ENCODE results near the gene GAGE10. TPM values are rescaled to one million over a fixed set of nuclear protein-coding genes. Genes with fewer than 3 reads are reported as not detected.
A peak's percentile ranks its signal among the peaks of the same experiment; 100 is the strongest.

Gene GAGE10
- total and polyA plus RNA-seq, 2 donors (not counting 1 experiment from before 2014, with no cell fraction given) = not detected

DNA sequence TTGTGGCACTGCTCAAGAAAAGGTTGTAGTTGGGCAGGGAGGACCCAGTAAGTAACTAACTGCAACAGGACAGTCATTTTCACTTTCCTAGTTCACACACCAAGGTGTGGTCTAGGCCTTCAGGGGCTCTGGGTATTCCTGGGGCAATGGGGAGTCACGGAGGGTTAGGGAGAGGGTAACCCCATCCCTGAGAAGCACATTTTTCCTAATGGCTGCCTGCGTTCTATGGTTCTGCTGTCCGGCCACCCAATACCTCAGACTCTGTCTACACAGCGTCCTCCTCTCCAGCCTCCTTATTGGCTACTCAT, 34.8 kb upstream of the GAGE10 start:
- H3K4me1 ChIP-seq (ENCODE audit: control insufficient read depth in 2 of 2, insufficient read depth in 2 of 2, low read length in 2 of 2) = peaks cover 23 to 33% of the 10 kb centered on the region in 2 donors
- H3K4me1 Mint-ChIP-seq = peaks cover 35% of the 10 kb centered on the region
- 0% methylated on average over 3 of the region's 4 CpGs for WGBS (ENCODE audit: insufficient coverage)
- H3K4me2 ChIP-seq (replicated peaks; ENCODE audit: low read depth, low read length, poor library complexity, severe bottlenecking) = peak overlapping the region; percentile 71
- H3K27me3 Mint-ChIP-seq = no peaks in the 10 kb centered on the region
- no peaks in the 10 kb centered on the region for H3K9me3 ChIP-seq (ENCODE audit: control extremely low read depth in 1 of 3, control insufficient read depth in 2 of 3, insufficient read depth in 1 of 3, low read length in 2 of 3)
- H3K79me2 ChIP-seq (ENCODE audit: control insufficient read depth, insufficient read depth, low read length) = peaks cover 25% of the 10 kb centered on the region
- no peaks in the 10 kb centered on the region for H3K9me3 Mint-ChIP-seq (ENCODE audit: insufficient read depth)
- peak overlapping the region; percentile 16 to 77 (median 62) for H3K4me3 ChIP-seq (ENCODE audit: control extremely low read depth in 1 of 5, extremely low read depth in 1 of 5, insufficient read depth in 1 of 5, low read depth in 2 of 5, low read length in 4 of 5)
- H3K36me3 ChIP-seq (replicated peaks in 1 of 2; ENCODE audit: control extremely low read depth in 1 of 2, control insufficient read depth in 1 of 2, extremely low read depth in 1 of 2, insufficient read depth in 2 of 2, low read length in 1 of 2) = no peaks in the 10 kb centered on the region
- H3K4me3 Mint-ChIP-seq = peak overlapping the region; percentile 95
- ChIA-PET POLR2A (interaction anchor here (0.7 to 1.9 kb wide), 5 partner anchors 38 to 310 kb away, joined by 3 to 7 read pairs (median 3); partner anchors contain the start of gene WDR45), CTCF (interaction anchor here (0.9 to 1.0 kb wide), 3 partner anchors 76 to 113 kb away, joined by 4 to 6 read pairs (median 5); no protein-coding TSS in a partner anchor)
- no peaks in the 10 kb centered on the region for H3K27me3 ChIP-seq (replicated peaks in 1 of 4; ENCODE audit: control extremely low read depth in 1 of 4, control insufficient read depth in 3 of 4, insufficient read depth in 4 of 4, low read length in 3 of 4)
- H4K20me1 ChIP-seq (ENCODE audit: control insufficient read depth, insufficient read depth, low read length, poor library complexity, severe bottlenecking) = no peaks in the 10 kb centered on the region
- TF ChIP-seq EZH2 (IDR thresholded peaks at IDR 0.05; ENCODE audit: borderline replicate concordance, insufficient read depth, low read depth, low read length, poor library complexity, severe bottlenecking) (no peak), CTCF (IDR thresholded peaks at IDR 0.05) (no peak)
- H3K27ac Mint-ChIP-seq = peak overlapping the region; percentile 98
- peak overlapping the region; percentile 88 for H2AFZ ChIP-seq (ENCODE audit: insufficient read depth, low read depth, low read length, poor library complexity, severe bottlenecking)
- DNase-seq (no peak), ATAC-seq (ENCODE audit: low read depth) (no peak)
- intact Hi-C loops (cut with micrococcal nuclease) = loop anchor here (1.0 to 5.0 kb wide), 7 partner anchors 33 to 1611 kb away; partner anchors contain the start of genes CCDC22, GPKOW, SYP and UXT
- H3K9ac ChIP-seq (ENCODE audit: low read length) = peak overlapping the region; percentile 84
- peak overlapping the region; percentile 91 to 98 for H3K27ac ChIP-seq (ENCODE audit: low read length in 2 of 2)

DNA sequence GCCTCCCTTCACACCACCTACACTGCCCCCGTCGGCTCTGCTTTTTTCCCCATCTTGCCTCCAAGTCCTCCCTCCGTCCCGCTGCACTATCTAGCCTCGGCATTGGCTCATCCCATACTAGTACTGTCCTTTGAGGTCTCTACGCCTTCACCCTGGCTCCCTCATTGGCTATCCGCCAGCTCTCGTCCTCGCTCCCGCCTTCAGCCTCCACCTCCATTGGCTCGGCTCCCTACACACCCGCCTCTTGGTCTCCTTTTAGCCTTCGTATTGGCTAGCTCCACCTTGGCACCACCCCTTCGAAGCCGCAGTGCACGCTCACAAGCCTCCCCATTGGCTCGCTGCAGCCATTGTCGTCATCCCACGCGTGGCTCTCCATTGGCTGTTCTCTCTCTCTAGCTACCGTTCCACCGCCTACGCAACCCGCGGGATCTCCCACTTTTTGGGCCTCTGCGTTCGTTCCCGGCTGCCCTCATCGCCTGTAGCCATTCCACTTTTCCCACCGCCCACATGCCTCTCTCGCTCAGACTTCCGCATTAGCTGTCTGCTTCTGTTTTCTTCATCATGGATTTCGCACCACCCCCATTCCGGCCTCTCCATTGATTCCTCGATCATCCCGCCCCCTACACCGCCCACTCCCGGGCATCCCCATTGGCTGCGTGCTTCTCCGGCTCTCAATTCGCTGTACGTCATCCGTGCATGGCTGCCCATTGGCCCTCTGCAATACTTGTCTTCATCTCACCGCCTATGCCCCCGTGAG, 34.3 kb upstream of the GAGE10 start:
- under 1% methylated on average over 42 of the region's 45 CpGs for WGBS (ENCODE audit: insufficient coverage)
- H3K27ac ChIP-seq (ENCODE audit: low read length in 2 of 2) = peak overlapping the region; percentile 91 to 98
- no peaks in the 10 kb centered on the region for H3K27me3 Mint-ChIP-seq
- no peaks in the 10 kb centered on the region for H3K9me3 Mint-ChIP-seq (ENCODE audit: insufficient read depth)
- ChIA-PET POLR2A (interaction anchor here (0.7 to 1.9 kb wide), 5 partner anchors 38 to 311 kb away, joined by 3 to 7 read pairs (median 3); partner anchors contain the start of gene WDR45), CTCF (interaction anchor here (0.9 to 1.0 kb wide), 3 partner anchors 76 to 113 kb away, joined by 4 to 6 read pairs (median 5); no protein-coding TSS in a partner anchor)
- H4K20me1 ChIP-seq (ENCODE audit: control insufficient read depth, insufficient read depth, low read length, poor library complexity, severe bottlenecking) = no peaks in the 10 kb centered on the region
- peak overlapping the region; percentile 88 for H2AFZ ChIP-seq (ENCODE audit: insufficient read depth, low read depth, low read length, poor library complexity, severe bottlenecking)
- peaks cover 25% of the 10 kb centered on the region for H3K79me2 ChIP-seq (ENCODE audit: control insufficient read depth, insufficient read depth, low read length)
- peaks cover 35% of the 10 kb centered on the region for H3K4me1 Mint-ChIP-seq
- ATAC-seq (ENCODE audit: low read depth) = peak; percentile 85
- DNase-seq = peak; percentile 96
- no peaks in the 10 kb centered on the region for H3K9me3 ChIP-seq (ENCODE audit: control extremely low read depth in 1 of 3, control insufficient read depth in 2 of 3, insufficient read depth in 1 of 3, low read length in 2 of 3)
- H3K27me3 ChIP-seq (replicated peaks in 1 of 4; ENCODE audit: control extremely low read depth in 1 of 4, control insufficient read depth in 3 of 4, insufficient read depth in 4 of 4, low read length in 3 of 4) = no peaks in the 10 kb centered on the region
- H3K4me1 ChIP-seq (ENCODE audit: control insufficient read depth in 2 of 2, insufficient read depth in 2 of 2, low read length in 2 of 2) = peaks cover 23 to 35% of the 10 kb centered on the region in 2 donors
- no peaks in the 10 kb centered on the region for H3K36me3 ChIP-seq (replicated peaks in 1 of 2; ENCODE audit: control extremely low read depth in 1 of 2, control insufficient read depth in 1 of 2, extremely low read depth in 1 of 2, insufficient read depth in 2 of 2, low read length in 1 of 2)
- H3K4me3 Mint-ChIP-seq = peak overlapping the region; percentile 95
- H3K4me2 ChIP-seq (replicated peaks; ENCODE audit: low read depth, low read length, poor library complexity, severe bottlenecking) = peak overlapping the region; percentile 71
- peak overlapping the region; percentile 62 to 77 (median 71) for H3K4me3 ChIP-seq (ENCODE audit: control extremely low read depth in 1 of 5, extremely low read depth in 1 of 5, insufficient read depth in 1 of 5, low read depth in 2 of 5, low read length in 4 of 5)
- intact Hi-C loops (cut with micrococcal nuclease) = loop anchor here (1.0 to 5.0 kb wide), 7 partner anchors 34 to 1612 kb away; partner anchors contain the start of genes CCDC22, GPKOW, SYP and UXT
- peak overlapping the region; percentile 98 for H3K27ac Mint-ChIP-seq
- TF ChIP-seq CTCF (IDR thresholded peaks at IDR 0.05) = no peak
- no peak for TF ChIP-seq EZH2 (IDR thresholded peaks at IDR 0.05; ENCODE audit: borderline replicate concordance, insufficient read depth, low read depth, low read length, poor library complexity, severe bottlenecking)
- peak overlapping the region; percentile 84 for H3K9ac ChIP-seq (ENCODE audit: low read length)

Data from B cell (primary cell).